HG02885 (cell line): ENCODE measurements around the gene KCTD19.

ENCODE experiments used
- ATAC-seq: cut with Tn5 transposase; IDR thresholded peaks from one replicate; pipeline ENCODE4 v1.9.1; 2021; ENCODE audit warnings: mild to moderate bottlenecking; ENCODE audit not compliant: unreplicated experiment, poor library complexity

Gene KCTD19

DNA sequence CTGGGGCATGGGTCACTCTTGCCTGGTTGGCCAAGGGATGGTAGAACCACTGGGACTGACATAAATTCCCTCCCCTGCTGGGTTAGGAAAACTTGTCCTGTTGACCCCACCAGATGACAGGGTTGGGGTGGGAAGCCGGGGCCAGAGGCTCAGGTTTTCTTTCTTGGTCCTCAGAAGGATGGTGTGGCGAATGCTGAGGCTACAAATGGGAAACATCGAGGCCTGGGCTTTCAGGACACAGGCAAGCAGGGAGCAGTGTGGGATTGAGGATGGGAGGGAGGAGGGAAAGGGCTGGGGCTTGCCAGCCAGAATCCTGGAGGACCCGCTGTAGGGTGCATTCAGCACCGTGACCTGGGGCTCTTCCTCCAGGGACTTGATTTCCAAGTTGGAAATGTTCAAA, 61.7 kb downstream of the KCTD19 start:
- ATAC-seq = no peak

DNA sequence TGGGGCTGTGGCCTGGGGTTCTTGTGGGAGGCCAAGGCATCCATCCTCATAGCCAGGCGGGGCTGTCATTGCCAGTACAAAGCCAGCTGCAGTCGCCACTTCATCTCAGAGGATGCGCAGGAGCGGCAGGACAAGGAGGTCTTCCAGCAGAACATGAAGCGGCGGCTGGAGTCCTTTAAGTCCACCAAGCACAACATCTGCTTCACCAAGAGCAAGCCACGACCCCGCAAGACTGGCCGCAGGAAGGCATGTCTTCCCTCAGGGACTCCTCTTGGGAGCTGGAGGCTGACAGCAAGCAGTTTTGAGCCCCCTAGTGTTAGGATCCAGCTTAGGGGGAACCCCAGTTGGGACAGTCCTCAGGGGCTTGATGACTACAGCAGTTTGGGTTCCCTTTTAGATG, 62.3 kb downstream of the KCTD19 start:
- no peak for ATAC-seq

DNA sequence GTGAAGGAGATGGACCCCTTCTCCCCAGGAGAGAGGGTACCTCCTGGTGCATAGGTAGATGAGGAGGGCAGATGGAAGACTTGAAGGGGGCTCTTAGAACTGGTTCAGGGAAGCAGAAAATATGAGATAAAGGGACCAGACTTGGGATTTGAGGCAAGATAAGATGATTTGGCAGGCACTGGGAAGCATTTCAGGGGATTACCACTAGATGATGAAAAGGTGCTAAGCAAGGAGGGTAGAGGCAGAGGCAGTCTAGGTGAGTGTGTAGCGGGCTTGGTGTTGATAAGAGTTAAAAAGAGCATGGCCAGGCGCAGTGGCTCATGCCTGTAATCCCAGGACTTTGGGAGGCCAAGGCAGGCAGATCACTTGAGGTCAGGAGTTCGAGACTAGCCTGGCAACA, 63.3 kb downstream of the KCTD19 start:
- no peak for ATAC-seq

DNA sequence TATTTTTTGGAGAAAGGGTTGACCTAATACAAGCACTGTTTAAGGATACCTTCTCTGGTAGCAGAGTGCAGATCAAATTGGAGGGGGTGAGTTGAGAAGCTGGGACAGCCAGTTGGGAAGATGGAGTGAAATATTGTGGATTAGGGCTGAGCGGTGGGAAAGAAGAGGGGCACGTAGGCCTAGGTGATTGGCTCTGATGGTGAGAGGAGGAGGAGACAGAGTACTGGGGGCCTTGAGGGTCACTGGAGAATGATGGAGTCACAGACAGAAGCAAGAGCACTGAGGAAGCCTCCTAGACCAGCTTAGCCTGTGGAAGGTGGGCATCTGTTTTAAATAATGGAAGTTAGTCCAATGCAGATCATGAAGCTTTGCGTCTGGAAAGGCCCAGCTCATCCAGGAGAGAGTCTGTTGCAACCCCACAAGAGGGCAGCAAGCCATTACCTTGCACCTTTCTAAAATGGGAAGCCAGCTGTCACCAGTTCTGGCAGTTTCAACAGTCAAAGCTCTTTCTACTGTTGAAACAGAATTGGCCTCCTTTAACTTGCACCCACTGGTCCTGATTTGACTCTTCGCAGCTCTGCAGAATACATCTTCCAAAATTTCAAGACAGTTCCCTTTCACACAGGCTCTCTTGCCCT, 66.0 kb downstream of the KCTD19 start:
- ATAC-seq = peak; percentile 41

DNA sequence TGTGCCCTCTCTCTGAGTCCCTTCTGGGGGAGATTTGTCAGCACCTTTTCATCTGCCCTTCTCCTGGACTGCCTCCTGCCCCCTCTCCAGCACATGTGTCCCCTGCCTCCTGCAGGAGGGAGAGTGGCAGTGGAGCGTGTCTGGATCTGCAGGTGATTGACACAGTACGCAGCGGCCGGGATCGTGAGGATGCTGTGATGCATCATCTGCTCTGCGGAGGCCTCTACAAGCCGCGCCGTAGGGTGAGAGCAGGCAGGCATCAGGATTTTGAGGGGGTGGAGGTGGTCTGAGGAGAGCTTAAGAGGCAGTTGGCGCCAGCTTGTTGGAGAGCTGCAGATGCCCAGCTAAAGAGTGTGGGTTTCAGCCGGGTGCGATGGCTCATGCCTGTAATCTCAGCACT, 66.8 kb downstream of the KCTD19 start:
- no peak for ATAC-seq

DNA sequence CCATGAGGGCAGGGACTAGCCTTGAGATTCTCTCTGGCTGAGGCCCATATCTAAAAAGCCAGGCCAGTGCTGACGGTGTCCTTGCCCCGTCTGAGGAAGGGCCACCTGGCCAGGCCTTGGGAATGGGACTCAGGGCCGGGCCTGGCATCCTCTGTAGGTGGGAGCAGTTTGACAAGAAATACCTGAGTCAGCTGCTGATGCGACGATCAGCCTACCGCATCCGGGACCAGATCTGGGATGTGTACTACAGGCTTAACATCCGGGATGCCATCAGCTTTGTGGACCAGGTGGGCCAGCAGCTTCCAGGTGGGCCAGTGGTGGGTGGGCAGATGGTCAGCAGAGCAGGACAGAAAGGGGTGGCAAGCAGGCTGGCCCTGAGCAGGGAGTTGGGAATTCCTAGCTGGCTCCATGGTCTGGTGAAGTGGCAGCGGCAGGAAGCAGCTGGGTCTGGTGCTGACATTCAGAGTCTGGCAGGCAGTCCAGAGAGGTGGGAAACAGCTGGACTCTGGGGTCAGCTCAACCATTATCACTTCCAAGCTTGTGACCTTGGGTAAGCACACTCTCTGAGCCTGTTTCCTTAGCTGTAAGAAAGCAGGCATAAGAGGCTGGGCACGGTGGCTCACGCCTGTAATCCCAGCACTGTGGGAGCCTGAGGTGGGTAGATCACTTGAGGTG, 68.2 kb downstream of the KCTD19 start:
- ATAC-seq = no peak

DNA sequence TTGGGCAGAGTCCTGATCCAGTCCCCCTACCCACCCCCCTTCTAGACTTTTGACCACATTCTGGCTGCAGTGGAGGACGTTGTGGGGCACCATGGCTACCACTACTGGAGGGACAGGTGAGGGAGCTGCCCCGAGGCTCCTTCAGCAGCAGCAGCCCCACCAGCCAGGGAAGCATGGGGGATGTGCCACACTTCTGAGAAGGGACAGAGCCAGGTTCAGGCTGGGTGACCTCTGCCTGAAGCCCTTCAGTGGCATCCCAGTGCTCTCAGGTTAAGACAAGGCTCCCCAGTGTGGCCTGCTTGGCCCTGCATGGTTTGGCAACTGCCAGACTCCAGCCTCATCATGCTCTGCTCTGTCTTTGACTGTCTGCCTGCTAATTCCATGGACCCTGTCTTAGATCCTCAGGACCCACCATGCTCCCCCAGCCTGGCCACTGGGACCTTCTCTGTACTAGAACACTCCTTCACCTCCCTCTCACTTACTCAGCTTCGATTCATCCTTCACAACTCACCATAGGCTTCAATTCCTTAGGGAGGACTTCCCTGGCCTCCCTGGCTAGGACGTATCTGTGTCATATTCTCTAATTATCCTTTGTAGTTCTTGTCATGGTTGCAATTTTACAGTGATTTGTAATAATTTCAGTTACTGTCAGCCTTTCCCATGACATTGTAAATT, 68.9 kb downstream of the KCTD19 start:
- no peak for ATAC-seq

DNA sequence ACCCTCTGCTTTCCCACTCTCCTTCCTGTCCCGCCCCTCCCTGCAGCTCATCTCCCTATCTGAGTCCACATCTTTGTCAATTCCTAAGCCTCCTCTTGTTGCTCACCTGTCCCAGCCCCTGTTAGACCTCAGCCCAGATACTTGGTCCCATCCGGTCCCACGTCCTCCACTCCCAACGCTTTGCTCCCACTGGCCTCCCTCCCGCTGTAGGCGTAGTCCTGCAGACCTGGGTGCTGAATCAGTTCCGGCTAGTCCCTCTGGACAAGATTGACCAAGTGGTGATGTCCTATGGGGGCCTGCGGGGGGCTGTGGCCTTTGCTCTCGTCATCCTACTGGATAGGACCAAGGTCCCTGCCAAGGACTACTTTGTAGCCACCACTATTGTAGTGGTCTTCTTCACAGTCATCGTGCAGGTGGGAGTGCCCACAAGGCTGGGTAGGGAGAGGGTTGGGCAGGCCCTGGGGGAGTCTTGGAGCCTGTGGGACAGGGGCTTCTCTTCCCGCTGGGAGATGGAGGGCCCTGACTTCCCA, 69.8 kb downstream of the KCTD19 start:
- no peak for ATAC-seq

DNA sequence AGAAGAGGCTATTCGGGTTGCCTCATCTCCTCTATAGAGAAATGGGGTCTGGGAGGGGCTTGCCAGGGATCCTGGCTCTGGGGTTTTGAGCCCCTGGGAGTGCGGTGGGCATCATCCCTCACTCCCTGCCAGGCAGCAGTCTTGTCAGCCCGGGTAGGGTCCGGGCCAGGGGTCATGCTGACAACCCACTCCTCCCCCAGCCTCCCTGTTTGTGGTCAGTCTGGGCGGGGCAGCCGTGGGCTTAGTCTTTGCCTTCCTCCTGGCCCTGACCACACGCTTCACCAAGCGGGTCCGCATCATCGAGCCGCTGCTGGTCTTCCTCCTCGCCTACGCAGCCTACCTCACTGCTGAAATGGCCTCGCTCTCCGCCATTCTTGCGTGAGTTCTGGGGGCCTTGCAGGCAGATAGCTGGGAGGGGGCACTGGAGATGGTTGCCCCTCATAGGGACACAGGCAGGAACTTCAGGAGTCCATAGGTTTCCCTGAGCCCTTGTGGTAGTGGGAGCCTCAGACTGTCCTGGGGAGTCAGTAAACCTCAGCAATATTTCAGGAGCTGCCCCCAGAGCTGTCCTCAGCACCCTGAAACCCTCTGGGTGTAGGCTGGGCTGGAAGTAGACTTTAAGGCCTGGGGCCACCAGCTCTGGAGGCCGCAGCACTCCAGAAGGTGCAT, 70.9 kb downstream of the KCTD19 start:
- ATAC-seq = no peak

DNA sequence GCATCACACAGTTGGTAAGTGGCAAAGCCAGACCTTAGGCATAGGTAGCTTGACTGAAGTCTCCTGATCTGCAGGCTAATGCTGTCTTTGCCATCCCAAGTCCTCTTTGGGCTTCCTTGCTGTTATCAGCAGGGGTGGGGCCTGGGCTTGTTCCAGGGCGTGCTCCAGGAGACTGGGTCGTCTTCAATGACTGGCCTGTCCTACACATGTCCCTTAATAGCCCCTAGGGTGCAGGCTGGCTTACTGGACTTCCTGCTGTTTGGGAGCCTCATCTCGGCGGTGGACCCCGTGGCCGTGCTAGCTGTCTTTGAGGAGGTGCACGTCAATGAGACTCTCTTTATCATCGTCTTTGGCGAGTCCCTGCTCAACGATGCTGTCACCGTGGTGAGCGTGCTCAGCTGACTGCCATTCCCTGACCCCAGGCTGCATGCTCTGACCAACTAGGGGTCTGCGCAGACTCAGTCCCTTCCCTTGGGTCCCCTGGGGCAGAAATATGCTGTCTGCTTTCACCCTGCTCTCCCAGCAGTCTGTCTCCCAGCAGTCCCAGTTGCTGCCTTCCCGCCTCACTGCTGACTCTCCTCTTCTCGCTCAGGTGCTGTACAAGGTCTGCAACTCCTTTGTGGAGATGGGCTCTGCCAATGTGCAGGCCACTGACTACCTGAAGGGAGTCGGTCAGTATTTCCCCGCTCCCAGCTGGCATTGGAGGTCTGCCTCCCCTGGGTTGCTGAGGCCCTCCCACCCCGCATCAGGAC, 71.6 kb downstream of the KCTD19 start:
- ATAC-seq = no peak

DNA sequence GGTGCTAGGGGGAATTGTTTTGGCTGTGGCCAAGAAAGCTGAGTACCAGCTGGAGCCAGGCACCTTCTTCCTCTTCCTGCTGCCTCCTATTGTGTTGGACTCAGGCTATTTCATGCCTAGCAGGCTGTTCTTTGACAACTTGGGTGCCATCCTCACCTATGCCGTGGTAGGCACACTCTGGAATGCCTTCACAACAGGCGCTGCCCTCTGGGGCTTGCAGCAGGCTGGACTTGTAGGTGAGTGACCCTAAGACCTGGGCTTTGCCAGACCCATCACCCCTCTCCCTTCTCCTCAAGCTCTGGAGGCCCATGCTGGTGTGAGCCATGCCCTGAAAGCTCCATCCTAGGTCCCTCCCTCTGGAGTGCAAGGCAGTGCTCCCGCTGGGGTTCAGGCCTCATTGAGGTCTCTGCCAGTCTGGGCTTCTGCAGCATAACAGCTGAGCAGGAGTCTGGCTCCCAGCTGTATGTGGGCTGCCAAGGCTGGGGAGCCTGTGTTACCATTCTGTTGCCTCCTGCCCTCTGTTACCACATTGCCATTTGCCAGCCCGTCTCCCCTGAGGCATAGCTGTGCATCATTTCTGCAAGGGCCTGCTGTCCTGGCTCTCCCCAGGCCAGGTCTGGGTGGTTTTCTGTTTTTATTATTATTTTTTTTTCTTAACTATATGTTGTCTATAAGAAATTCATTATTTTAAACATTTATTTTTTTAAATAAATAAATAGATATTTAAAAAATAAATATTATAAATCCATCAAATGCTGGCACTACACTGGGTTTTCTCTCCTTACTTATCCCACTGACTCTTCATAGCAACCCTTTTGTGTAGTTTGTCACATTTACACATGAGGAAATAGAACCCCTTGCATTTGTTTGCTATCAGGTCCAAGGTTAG, 73.7 kb downstream of the KCTD19 start:
- no peak for ATAC-seq

DNA sequence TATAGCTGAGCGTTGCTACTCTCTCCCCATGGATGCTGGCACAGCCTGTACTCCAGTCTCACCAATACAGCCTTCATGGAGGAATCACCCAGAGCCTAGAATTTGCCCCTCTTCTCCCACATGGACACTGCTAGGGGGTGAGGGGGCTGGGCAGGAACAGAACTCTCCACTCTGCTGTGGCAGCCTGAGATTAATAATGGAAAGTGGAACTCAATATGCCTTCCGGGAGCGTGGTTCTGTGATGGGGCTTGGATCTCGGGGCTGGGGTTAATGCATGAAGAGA, 76.6 kb downstream of the KCTD19 start:
- no peak for ATAC-seq

DNA sequence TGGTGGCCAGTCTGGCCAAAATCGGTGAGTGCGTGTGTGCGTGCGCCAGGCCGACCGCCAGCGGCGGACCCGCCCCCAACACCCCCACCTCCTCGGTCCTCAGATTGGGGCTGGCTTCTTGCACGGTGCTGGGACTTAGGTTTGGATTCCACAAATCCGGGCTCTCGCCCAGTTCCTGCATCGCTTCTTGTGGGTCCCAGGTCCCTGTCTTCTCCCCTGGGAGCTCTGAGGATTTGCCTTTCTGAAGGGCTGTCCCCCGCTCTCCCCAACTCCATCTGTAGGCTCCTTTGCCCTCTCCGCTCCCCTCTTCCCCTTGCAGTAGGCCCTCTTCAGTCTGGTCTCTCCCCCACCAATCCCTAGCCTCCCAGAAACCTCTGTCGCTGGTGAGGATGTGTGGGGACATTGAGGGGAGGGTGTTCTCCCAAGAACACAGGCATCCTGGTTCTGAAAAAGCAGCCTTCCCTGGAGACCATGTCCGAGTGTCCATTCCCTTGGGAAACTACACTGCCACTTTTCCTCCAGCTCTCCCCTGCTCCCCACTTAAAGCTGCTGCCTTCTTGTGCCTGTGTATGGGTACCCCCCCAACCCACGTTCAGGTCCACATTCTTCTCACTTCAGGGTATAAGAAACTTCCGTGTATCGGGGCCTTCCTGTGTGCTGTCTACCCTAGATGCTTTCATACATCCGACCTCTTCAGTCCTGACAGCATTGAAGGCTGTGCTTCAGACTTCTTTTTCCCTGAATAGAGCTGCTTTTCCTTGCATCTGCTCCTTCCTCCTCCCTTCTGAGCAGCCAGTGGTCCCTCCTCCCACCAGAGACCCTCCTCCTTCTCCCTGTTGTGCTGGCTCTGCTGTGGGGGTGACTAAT, 77.1 kb downstream of the KCTD19 start:
- no peak for ATAC-seq

DNA sequence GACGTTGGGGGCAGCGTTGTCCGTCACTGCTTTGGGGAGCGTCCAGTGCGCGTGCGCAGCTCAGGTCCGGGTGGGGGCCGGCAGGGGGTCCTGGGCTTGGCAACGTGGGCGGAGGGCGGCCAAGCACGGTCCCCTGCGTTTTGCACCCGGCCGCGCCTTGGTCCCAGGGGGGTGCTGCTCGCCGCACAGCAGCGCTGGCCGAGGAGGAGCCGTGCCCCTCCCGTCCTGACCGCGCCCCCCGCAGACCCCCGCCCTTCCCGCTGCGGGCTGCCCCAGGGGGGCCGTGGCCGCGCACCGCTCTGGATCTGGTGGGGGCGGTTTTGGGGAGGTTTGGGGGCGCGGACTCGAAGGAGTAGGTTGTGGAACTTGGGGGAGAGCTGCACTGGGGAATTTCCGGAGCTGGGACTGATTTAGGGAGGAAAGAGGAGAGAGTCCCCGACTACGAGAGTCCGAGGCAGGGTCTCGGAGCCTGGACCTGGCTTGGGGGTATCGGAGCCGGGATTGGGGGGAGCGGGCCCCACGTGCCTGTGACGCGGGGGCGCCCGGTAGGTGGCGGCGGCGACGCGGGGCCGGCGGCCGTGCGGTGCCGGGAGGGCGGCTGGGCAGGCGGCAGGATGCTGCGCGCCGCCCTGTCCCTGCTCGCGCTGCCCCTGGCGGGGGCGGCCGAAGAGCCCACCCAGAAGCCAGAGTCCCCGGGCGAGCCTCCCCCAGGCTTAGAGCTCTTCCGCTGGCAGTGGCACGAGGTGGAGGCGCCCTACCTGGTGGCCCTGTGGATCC, 78.0 kb downstream of the KCTD19 start, which contains the start of gene SLC9A5:
Gene SLC9A5 (plus strand): TSS at position 579 of the 777 bp plus-strand sequence. CDS start 36 bp downstream, at position 615.
- no peak for ATAC-seq

DNA sequence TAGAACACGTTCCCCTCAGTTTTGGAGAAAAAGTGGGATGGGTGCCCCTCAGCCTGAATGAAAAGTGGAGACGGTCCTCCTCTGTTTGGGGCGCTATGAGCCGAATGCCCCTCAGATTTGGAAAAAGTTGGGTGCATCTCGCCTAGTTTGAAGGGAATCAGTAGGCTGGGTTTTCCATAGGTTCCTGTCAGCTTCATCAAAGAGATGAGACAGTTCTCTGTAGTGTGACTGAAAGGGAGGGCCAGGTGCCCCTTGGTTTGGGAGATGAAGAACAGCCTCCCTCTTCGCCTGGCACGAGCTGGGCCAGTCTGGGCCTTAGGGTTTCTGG, 78.5 kb downstream of the KCTD19 start:
- ATAC-seq = no peak

DNA sequence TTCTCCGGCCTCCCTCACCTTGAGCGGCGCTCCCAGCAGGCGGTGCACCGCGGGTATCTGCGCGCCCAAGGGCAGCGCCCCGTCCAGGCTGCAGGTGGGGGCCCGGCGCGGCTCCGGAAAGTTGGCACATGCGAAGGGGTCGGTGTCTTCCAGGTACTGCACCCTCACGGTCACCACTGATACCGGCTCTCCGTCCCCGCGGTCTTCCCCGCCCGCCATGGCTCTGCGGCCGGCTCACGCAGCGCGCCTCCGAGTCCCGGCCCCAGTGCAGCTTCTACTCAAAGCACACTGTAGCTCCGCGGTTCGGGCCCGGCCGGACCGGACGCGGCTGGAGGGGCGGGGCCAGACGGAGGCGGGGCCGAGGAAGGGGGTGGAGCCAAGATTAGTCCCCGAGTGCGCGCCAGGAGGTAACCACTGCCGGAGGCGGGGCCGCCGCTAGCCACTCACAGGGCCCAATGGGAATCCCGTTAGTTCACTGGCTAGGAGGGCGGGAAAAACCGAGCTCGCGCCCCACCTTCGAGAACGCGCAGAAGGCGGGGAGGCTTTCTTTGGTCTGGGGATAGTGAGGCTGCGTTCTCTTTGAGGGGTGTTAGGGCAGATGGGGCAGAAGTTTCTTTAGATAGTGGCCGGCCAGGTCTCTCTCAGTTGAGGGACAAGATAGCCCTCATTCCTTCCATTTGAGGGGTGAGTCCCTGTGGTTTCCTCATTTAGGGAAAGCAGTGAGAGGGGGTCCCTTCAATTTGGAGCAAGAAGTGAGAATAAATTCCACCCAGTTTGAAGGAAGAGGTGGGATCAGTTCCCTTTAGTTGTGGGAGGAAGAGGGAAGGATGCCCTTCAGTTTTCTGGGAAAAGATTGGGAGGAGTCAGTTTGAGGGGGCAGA, 79.1 kb downstream of the KCTD19 start, which contains the start of gene FHOD1:
Gene FHOD1 (minus strand): TSS at position 290 of the 881 bp plus-strand sequence. CDS start 71 bp downstream, at position 219.
- peak; percentile 52 for ATAC-seq

DNA sequence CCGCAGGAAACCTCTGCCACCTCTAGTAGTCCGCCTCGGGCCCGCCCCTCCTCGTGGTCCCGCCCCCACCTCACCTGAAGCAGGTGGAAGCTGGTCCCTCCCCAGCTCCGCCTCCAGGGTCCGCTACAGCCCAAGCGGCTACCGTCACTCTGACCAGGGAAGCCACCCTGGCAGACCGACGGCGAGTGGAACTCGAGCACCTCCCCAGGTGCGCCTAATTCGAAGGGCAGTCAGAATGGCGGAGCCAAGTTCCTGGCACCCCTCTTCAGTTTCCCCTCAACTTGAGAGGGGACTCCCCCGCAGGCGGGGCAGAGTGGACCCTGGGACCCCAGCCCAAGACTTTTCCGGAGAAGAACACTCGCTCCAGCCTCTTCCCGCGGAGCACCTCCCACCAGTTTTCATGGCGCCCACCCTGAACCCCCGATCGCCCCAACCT, 79.8 kb downstream of the KCTD19 start:
- peak; percentile 18 for ATAC-seq
